ENCODE measurements around the gene WDR76.

Gene WDR76

DNA sequence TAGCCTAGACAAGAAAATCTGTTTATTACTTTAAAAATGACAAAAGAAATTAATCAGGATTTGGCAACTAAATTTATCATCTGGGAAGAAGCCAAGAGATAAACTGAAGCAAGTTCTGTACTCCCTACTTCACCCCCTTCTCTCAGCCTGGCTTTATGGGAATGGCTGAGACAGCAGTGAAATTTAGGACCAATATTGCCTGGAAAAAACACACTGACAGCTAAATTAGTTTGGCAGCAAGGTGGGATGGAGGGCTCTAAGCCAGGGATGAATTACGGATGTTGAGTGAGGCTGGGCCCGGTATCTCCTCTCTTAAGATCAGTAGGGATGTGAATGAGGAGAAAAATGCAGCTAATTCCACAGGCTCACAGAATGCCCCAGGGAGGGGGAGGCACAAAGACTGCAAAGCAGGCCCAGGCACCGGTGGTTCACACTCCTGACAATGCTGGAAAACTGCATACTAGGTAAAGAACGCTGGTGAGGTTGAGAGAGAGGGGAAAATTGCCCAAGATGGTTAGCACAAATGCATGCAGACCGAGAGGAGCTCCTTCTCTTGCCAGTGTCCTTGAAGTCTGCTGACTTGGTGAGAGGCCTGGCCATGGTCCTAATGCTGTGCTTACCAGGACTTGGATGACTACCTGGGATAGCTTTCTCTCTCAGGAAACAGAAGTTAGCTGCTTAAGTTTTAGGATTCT lies 89.0 kb downstream of the WDR76 start:
- no peak for DNase-seq

DNA sequence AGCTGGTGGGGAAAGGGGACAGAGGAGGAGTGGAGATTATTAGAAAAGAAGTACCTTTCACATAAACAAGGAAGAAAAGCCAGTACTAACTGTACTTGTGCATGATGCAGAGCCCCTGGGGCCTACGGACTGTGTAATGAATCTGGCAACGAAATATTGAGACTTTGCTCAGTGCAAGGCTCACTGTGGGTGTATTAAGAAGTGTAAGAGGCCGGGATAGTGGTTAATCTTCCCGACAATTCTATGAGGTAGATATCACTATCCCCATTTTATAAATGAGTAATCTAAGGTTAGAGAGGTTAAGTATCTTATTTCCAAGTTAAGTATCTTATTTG lies 89.5 kb downstream of the WDR76 start:
- DNase-seq = no peak

All from fibroblast of skin of scalp (primary cell).